ENCODE results near the gene C2CD2.

DNA sequence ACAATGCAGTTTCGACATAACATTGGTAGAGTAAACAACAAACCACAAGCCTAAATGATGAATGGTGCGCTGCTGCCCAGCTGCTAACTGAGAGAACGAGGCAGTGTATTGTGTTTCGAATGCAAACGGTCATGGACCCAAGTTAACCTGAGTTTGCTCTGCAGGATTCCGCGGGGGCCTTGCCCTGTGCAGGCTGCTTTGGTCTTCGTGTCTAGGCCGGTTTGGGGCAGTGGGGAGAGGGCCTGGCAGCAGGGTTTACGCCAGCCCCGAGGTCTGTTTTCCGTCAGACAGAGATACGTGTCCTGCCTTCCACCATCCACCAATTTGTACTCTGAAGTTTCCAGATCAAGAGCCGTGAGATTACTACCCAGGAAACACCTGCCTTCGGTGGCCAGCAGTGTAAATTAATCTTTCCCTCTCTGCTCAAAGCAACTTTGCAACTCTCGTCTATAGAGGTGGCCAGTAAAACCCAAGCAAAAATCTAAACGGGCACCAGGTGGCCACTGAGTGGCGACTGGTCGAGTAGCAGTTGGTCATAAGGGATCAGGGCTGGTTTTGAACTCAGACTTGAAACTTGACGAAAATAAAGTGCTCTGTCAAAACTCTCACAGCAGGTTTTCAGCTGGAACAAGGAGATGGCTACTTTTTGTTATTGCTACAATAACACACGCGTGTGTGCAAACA is 68.3 kb downstream of the C2CD2 start:
- TF ChIP-seq, protein P1, sequence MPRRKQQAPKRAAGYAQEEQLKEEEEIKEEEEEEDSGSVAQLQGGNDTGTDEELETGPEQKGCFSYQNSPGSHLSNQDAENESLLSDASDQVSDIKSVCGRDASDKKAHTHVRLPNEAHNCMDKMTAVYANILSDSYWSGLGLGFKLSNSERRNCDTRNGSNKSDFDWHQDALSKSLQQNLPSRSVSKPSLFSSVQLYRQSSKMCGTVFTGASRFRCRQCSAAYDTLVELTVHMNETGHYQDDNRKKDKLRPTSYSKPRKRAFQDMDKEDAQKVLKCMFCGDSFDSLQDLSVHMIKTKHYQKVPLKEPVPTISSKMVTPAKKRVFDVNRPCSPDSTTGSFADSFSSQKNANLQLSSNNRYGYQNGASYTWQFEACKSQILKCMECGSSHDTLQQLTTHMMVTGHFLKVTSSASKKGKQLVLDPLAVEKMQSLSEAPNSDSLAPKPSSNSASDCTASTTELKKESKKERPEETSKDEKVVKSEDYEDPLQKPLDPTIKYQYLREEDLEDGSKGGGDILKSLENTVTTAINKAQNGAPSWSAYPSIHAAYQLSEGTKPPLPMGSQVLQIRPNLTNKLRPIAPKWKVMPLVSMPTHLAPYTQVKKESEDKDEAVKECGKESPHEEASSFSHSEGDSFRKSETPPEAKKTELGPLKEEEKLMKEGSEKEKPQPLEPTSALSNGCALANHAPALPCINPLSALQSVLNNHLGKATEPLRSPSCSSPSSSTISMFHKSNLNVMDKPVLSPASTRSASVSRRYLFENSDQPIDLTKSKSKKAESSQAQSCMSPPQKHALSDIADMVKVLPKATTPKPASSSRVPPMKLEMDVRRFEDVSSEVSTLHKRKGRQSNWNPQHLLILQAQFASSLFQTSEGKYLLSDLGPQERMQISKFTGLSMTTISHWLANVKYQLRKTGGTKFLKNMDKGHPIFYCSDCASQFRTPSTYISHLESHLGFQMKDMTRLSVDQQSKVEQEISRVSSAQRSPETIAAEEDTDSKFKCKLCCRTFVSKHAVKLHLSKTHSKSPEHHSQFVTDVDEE (CRISPR knock-in tag; IDR thresholded peaks at IDR 0.05) = no peak
- TF ChIP-seq, protein P2, sequence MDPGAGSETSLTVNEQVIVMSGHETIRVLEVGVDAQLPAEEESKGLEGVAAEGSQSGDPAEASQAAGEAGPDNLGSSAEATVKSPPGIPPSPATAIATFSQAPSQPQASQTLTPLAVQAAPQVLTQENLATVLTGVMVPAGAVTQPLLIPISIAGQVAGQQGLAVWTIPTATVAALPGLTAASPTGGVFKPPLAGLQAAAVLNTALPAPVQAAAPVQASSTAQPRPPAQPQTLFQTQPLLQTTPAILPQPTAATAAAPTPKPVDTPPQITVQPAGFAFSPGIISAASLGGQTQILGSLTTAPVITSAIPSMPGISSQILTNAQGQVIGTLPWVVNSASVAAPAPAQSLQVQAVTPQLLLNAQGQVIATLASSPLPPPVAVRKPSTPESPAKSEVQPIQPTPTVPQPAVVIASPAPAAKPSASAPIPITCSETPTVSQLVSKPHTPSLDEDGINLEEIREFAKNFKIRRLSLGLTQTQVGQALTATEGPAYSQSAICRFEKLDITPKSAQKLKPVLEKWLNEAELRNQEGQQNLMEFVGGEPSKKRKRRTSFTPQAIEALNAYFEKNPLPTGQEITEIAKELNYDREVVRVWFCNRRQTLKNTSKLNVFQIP (CRISPR knock-in tag; IDR thresholded peaks at IDR 0.05; ENCODE audit: borderline replicate concordance, low read depth) = no peak
- TF ChIP-seq ZNF70 (CRISPR knock-in tag; IDR thresholded peaks at IDR 0.05) (no peak), ARNTL (CRISPR knock-in tag; IDR thresholded peaks at IDR 0.05; ENCODE audit: borderline replicate concordance, low read depth) (no peak), ZFP30 (CRISPR knock-in tag; IDR thresholded peaks at IDR 0.05) (no peak), PPARA (CRISPR knock-in tag; IDR thresholded peaks at IDR 0.05; ENCODE audit: borderline replicate concordance) (no peak), OSR1 (CRISPR knock-in tag; IDR thresholded peaks at IDR 0.05) (no peak), ESRRG (CRISPR knock-in tag; IDR thresholded peaks at IDR 0.05) (no peak), TCF4 (CRISPR knock-in tag; IDR thresholded peaks at IDR 0.05; ENCODE audit: borderline replicate concordance) (no peak), ZFP3 (CRISPR knock-in tag; IDR thresholded peaks at IDR 0.05) (no peak), SNAI2 (CRISPR knock-in tag; IDR thresholded peaks at IDR 0.05) (no peak), TOX (CRISPR knock-in tag; IDR thresholded peaks at IDR 0.05; ENCODE audit: borderline replicate concordance) (no peak)
- TF ChIP-seq, protein P3, sequence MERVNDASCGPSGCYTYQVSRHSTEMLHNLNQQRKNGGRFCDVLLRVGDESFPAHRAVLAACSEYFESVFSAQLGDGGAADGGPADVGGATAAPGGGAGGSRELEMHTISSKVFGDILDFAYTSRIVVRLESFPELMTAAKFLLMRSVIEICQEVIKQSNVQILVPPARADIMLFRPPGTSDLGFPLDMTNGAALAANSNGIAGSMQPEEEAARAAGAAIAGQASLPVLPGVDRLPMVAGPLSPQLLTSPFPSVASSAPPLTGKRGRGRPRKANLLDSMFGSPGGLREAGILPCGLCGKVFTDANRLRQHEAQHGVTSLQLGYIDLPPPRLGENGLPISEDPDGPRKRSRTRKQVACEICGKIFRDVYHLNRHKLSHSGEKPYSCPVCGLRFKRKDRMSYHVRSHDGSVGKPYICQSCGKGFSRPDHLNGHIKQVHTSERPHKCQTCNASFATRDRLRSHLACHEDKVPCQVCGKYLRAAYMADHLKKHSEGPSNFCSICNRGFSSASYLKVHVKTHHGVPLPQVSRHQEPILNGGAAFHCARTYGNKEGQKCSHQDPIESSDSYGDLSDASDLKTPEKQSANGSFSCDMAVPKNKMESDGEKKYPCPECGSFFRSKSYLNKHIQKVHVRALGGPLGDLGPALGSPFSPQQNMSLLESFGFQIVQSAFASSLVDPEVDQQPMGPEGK (CRISPR knock-in tag; IDR thresholded peaks at IDR 0.05; ENCODE audit: borderline replicate concordance) = no peak
- TF ChIP-seq, protein P4, sequence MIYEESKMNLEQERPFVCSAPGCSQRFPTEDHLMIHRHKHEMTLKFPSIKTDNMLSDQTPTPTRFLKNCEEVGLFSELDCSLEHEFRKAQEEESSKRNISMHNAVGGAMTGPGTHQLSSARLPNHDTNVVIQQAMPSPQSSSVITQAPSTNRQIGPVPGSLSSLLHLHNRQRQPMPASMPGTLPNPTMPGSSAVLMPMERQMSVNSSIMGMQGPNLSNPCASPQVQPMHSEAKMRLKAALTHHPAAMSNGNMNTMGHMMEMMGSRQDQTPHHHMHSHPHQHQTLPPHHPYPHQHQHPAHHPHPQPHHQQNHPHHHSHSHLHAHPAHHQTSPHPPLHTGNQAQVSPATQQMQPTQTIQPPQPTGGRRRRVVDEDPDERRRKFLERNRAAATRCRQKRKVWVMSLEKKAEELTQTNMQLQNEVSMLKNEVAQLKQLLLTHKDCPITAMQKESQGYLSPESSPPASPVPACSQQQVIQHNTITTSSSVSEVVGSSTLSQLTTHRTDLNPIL (CRISPR knock-in tag; IDR thresholded peaks at IDR 0.05; ENCODE audit: low read depth) = no peak

All from SK-N-SH treated with all-trans-retinoic acid at 6 μM for 48 hours (cell line).